A204.1 (cell line): ENCODE results near the gene DGCR2.

Source experiments
- FAIRE-seq: peaks from 2 replicates; lab custom pipeline; 2012; peaks lifted over from hg19 to GRCh38; lab: Jason Lieb, UNC

The DGCR2 gene

GRCh38 chr22:19146215-19146968, 24.2 kb upstream of the DGCR2 start:
- FAIRE-seq = no peak

- FAIRE-seq = no peak
Measured at GRCh38 chr22:19143967-19144400, 21.8 kb upstream of the DGCR2 start.

DNA sequence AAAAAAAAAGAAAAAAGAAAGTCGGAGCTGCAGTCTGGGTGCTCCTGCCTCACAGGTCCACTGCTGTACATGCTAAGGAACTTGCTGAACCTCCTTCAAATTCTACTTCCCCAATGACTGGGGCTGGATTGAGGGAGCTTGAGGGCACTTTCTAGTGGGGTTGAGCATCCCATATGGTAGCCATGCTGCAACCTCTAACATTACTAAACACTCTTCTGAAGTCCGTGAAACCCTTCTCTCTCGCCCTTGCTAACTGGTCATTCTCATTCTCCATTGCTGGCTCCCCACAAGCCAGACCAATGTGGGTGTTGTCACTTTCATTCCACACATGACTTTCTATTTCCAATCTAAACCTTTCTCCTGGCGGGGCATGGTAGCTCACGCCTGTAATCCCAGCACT, 21.0 kb upstream of the DGCR2 start:
- no peak for FAIRE-seq

DNA sequence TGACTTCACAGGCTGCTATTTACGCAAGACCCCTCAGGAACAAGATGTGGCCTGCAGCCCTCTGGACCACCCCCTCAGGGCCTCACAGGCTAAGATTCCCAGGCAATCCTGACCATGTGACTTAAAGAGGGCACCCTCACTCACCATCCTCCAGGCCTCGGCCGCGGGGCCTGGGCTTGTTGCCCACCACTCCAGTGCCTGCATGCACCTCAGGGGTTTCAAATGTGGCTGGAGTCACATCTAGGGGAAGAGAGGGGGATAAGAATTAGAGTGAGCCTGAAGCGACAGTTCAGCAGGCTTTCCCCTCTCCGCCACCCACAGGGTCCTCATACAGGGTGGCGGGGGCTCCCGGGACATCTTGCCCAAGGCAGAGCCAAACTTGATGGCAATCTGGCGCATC, 20.2 kb upstream of the DGCR2 start:
- FAIRE-seq = no peak

DNA sequence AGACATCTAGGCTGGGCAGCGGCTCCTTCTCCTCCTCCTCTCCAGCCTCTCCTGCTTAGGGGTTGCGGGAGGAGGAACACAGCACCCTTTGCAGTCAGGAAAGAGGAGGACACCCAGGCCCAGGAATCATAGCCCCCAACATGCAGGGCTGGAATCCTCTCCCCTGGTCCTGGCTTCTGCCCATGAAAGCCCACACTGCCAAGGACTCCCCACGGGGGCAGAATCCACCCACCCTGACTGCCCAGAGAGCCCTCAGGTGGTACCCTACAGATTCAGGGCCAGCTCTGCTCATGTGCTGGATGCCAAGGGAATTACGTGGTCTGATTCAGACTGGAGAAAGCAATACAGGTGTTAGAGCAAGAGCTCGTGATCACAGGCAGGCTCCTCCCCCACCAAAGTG, 17.8 kb upstream of the DGCR2 start:
- no peak for FAIRE-seq

DNA sequence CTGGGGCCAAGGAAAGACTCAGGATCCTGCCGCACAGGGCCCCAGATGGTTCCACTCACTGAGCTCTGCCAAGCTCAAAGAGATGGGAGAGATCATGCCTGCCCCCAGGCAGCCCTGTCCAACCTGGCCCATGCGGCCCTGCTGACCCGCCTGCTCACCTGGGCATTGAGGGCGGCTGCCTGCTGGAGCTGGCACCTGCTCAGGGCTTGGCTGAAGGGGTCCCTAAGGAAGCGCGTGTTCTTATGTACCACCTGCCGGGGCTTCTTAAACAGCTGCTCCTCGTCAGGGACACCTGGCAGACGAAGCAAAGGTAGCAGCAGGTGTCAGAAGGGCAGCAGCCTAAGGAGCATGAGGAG, 16.8 kb upstream of the DGCR2 start:
- FAIRE-seq = no peak

GRCh38 chr22:19138217-19139000, 16.2 kb upstream of the DGCR2 start:
- FAIRE-seq = no peak

DNA sequence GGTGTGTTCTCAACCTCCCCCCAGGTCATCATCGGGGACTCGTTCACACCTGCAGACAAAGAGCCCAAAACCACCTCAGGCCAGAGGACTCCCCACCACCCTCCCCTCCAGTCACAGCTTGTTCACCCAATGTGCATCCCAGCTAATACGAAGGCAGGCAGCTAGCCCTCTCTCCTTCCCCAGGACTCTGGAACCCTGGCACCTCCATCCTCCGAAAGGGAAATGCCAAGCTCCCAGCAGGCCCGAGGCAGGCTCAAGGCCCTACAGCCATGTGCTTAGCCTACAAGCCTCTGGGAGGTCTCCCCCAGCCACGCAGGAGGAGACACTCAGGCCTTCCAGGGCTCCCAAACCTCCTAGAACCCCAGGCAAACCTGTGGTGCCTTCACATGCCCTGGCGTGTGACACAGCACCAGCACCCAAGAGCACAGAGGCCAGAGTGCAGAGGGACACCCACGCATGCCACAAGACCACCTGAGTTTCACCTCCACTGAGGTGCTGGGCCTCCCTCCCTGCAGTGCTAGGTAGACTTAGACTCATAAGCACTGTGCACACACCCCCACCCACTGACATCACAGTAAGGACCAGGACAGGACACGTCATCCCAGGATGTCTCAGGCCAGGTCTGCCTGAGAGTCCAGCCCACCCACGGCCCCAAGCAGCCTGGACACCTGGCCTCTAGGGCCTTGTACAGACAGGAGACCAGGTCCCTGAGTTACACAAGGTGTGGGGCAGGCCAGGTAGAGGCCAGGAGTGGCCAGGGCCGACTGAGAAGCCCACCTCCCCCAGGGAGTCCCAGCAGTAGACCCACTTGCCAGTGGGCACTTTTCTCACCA, 15.4 kb upstream of the DGCR2 start:
- no peak for FAIRE-seq

GRCh38 chr22:19136915-19137314, 14.7 kb upstream of the DGCR2 start:
- FAIRE-seq = no peak

DNA sequence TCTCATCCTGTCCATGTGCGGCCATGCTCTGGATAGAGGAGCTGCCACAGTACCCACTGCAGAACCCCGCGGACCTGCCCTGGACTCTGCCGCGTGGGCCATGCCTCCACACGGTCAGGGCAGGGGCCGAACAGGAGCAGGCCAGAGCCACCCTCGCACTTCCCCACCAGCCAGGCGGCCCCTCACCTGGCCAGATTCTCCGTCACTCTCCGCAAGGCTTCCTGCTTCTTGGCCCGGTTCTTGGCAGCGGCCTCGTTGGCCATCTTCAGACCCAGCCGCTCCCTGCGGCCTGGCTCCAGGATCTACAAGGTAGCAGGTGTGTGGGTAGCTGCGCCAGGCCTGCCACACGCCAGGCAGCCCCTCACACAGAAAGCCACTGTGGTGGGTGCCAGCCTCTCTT, 12.7 kb upstream of the DGCR2 start:
- no peak for FAIRE-seq

- no peak for FAIRE-seq
Measured at GRCh38 chr22:19134176-19134831, 12.1 kb upstream of the DGCR2 start.

DNA sequence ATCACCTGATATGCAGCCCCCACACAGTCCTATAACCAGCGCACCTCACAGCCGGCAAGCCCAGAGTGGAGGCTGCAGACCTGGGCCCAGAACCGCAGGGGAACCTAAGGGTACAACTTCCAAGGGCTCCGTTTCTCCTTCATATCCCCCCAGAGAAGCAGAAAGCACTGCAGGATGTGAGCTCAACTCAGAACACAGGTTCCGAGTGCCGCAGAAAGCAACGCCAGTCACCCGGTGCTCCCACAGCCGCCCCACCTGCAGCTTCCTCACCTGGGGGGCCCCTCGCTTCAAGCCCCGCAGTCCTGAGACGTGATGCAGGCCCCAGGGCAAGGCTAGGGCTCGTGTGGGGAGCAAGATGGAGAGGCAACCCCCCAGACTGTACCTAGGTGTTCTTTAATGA, 11.3 kb upstream of the DGCR2 start:
- FAIRE-seq = no peak

GRCh38 chr22:19132693-19133400, 10.6 kb upstream of the DGCR2 start:
- no peak for FAIRE-seq

GRCh38 chr22:19132153-19132552, 9.9 kb upstream of the DGCR2 start:
- FAIRE-seq = no peak

- no peak for FAIRE-seq
Measured at GRCh38 chr22:19131685-19132015, 9.4 kb upstream of the DGCR2 start.

DNA sequence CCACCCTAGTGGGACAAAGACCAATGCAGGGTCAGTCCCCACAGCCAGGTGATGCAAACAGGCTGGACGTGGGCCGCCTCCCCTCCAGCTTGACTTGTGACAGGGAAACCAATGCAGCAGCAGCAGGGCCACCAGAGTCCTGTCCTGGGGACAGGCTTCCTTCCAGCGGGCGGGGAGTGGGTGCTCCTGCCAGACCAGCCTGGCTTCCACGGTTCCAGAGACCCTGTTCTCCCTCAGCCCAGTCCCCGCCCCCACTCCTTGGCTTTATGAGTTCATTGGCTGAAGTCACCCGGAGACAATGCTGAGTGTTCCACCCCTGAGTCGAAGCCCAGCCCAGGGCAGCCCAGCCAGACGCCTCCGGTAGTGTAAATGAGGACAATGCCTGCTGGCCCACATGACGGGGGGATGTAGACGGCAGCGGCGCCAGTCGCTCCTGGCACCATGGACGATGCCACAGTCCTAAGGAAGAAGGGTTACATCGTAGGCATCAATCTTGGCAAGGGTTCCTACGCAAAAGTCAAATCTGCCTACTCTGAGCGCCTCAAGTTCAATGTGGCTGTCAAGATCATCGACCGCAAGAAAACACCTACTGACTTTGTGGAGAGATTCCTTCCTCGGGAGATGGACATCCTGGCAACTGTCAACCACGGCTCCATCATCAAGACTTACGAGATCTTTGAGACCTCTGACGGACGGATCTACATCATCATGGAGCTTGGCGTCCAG, 8.9 kb upstream of the DGCR2 start, which contains the start of gene TSSK2:
Gene TSSK2, plus strand, starts transcription at position 350 of the 726 bp plus-strand sequence. Its CDS starts 92 bp downstream, at position 442.
- no peak for FAIRE-seq

DNA sequence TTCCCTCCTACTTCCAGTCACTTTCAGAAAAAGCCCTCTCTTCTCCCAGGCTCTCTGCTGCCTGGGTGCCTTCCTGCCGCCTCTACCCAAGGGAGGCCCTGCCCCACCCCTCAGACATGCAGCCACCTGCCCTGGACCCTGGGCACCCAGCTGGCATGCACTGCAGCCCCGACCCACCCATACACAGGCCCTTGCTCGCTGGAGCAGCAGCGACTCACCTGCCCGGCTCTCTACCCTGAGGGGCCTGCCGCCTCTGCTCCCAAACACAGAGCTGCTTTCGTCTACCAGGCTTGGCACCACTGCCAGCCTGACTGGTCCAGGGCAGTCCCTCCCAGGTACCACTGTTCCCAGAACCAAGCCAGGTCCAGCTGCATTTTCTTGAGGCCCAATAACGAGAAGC, 7.7 kb upstream of the DGCR2 start:
- no peak for FAIRE-seq

DNA sequence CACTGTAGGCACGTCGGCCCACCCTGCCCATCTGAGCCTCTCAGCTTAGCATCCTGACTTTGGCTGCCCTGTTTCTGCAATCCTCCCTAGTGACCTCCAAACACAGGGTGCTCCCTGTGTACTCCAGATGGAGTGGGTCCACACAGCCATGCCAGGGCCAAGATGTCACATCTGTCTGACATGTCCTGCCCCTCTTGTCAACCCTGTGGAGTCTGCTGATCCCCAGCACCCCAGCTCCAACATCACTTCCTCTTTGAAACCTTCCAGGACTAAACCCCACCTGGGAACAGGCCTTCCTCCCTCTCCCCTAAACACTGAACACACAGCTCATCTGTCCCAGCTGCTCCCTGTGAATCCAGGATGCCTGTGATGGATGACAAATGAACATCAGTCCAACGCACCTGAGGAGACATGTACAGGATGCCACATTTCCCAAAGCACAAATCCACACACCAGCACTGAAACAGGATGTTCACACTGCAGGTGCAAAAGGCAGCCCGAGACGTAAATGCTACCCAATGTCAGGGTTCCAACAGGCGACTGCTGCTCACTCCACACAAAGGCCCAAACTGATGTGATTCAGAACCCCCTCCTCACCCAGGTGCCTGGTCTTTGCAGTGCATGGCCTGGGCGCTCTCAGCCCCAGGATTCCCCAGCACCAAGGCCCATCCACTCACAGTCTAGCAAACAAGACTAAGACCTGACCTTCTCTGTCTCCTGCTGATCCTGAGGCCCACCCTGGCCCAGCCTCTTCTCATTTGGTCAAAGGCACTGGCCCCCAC, 6.9 kb upstream of the DGCR2 start:
- FAIRE-seq = no peak

GRCh38 chr22:19128009-19128401, 5.8 kb upstream of the DGCR2 start:
- FAIRE-seq = no peak

DNA sequence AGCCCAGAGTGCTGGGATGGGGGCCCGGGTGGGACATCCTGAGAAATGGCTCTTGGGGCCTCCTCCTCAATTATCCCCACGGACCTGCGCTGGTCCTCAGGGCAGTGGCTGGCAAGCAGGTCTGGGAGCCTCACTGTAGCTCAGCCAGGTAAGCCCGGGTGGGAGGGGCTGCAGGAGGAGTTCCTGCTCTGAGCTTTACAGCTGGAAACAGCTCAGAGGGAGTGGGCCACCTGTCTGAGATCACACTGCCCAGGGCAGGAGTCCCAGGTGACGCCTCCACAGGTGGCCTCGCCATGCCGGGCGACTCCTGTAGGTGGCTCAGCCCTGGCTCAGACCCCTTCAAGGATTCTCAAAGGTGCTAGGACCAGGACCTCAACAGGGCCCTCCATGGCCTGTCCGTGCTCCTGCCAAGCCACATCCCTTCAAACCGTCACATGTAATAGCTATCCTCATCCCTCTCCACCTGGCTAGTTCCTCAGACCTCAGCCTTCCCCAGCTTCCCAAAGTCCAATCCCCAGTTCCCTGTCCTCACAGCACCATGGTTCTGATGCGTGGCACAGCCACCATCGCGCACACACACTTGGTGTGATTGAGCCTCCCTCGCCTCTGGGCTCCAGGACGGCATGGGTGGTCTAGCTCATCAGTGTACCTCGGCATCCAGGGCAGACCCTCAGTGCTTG, 5.3 kb upstream of the DGCR2 start:
- no peak for FAIRE-seq
